GM19372 (cell line): ENCODE measurements around the gene OR4N5.
"Not testable (repeated sequence)": the region's sequence is repeated elsewhere in the genome, so short reads cannot be mapped to it uniquely, and the experiment has no call there.

Experiments
- ATAC-seq: cut with Tn5 transposase; IDR thresholded peaks from one replicate; pipeline ENCODE4 v1.9.1; 2021; ENCODE audit warnings: mild to moderate bottlenecking, low read depth, moderate library complexity; ENCODE audit not compliant: unreplicated experiment

The OR4N5 gene, protein sequence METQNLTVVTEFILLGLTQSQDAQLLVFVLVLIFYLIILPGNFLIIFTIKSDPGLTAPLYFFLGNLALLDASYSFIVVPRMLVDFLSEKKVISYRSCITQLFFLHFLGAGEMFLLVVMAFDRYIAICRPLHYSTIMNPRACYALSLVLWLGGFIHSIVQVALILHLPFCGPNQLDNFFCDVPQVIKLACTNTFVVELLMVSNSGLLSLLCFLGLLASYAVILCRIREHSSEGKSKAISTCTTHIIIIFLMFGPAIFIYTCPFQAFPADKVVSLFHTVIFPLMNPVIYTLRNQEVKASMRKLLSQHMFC

DNA sequence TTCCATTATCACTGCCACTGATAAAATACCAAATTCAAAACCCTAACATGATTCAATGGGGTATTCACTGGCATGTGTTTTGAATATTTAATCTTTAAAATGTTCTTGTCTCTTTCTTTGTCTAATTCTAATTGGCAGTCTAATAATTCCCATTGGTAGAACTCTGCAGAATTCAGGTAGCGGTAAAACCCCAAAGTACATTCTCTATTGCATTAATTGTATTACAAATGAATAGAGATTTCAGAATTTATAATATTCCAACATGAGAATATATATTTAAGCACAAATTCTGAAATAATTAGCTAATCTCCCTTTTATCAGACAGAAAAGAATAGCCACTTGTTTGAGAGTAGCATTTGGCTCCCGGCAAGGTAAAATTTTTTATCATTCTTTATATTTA, at the start of gene OR4N5:
OR4N5 (plus strand) TSS at position 301 of the 400 bp plus-strand sequence. CDS start 4,916 bp downstream, outside the sequence.
- ATAC-seq: no peak

DNA sequence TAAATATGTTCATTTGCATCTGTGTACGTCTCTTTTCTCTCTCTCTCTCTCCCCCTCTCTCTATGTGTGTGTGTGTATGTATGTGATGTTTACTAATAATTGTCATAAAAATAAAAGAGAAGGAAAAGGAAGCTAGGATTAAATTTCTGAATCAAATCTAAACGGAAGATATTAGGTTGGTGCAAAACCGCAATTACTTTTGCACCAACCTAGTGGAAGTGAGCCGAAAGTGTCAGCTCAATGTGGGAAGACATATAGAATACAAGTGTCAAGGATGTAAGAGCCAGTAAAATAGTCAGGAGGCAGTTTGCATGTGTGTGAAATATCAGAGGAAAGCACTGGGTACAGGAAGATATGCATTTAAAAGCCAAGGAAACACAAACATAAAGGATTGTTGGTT, 46.6 kb upstream of the OR4N5 start:
- ATAC-seq: no peak

DNA sequence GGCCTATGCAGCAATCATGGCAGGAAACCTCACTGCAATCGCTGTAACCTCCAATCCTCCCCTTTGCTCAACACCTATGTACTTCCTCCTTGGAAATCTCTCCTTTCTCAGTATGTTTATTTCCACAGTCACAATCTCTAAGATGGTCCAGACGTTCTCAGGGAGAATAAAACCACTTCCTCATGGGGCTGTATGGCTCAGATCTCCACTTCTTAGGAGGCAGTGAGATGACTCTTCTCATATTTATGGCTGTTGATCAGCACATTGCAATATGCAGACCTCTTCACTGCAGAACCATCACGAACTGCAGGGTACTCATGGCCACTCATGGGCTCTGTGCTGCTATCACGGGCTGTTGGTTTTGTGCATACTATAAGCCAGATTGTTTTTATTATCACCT, 45.2 kb upstream of the OR4N5 start:
- ATAC-seq: no peak

DNA sequence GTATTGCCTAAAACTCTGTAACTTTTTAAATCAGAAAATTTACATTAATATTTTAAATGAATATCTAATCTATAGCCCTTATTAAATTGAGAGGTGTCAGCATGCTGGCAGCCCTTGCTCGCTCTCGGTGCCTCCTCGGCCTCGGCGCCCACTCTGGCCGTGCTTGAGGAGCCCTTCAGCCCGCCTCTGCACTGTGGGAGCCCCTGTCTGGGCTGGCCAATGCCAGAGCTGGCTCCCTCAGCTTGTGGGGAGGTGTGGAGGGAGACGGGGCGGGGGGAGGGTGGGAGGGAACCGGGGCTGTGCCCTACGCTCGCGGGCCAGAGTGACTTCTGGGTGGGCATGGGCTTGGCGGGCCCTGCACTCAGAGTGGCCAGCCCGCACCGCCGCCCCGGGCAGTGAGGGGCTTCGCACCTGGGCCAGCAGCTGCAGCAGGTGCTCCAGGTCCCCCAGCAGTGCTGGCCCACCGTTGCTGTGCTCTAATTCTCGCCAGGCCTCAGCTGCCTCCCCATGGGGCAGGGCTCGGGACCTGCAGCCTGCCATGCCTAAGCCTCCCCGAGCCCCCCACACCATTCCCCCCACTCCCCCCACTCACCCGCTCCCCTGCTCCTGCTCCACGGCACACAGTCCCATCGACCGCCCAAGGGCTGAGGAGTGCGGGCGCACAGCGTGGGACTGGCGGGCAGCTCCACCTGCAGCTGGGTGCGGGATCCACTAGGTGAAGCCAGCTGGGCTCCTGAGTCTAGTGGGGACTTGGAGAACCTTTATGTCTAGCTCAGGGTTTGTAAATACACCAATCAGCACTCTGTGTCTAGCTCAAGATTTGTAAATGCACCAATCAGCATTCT, 39.5 kb upstream of the OR4N5 start:
- ATAC-seq: not testable (repeated sequence)

DNA sequence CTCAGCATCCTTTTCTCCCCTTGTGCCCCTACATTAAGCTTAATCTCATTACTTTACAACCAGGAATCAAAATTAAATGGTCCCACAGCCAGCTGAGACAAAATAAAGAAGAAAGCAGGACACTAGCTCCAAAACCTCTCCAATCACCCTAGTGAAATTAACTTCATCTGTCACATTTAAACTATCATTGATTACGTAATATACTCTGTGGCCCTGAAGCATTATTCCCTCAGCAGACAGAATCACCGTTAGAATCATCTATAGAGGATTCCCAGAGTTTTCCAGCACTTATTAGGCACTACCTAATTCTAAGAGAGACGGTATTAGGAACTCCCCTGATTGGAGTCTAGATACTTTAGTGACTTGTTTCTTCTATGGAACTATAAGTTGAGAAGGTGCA, 28.2 kb upstream of the OR4N5 start, which contains the start of gene OR4K17:
OR4K17 (plus strand) TSS at position 302 of the 400 bp plus-strand sequence. CDS start 6,761 bp downstream, outside the sequence.
- no peak for ATAC-seq

DNA sequence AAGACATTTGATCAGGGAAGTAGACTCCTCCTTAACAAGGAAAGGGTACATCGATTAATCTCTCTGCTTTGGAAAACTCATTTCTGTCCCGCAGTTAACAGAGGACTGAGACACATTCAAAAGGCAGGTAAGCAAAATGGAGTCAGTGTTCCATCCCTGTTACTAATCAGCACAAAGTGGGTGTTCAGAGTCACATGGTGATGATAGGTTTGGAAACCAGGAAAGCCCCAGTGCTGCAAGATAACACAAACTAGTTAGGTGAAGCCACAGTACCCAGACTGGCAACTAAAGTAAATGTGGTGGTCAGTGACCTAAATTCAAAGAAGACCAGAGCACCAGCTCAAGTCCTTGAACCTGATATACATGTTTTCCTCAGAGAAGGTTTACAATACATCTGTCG, 26.3 kb upstream of the OR4N5 start:
- ATAC-seq: no peak

DNA sequence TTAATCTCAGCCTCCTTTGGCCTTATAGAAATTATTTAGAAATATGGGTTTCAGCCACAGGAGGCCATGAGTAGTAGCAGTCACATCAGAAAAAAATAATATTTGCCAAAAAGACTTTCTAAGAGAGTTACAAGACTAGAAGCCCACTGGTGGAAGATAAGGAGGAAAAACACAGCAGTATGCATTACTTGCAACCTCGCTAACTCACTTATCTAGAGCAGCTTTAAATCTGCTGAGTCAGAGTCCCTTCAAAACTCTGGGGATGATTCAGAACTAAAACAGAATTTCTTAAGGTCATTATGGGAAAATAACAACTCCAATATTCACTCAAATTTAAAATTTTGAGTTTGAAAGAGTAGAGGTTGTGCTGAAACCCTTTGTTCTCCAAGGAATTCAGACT, 21.9 kb upstream of the OR4N5 start:
- ATAC-seq: no peak

DNA sequence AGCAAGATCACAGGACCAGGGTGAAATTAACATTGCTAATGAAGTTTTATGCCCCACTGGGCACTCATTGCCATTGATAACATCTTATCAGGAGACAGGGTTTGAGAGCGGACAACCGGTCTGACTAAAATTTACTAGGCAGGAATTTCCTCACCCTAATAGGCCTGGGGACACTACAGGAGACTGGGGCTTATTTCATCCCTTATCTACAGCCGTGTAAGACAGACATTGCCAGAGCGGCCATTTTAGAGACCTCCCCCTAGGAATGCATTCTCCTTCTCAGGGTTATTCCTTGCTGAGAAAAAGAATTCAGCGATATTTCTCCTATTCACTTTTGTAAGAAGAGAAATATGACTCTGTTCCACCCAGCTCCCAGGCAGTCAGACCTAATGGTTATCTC, 19.8 kb upstream of the OR4N5 start:
- ATAC-seq: no peak

DNA sequence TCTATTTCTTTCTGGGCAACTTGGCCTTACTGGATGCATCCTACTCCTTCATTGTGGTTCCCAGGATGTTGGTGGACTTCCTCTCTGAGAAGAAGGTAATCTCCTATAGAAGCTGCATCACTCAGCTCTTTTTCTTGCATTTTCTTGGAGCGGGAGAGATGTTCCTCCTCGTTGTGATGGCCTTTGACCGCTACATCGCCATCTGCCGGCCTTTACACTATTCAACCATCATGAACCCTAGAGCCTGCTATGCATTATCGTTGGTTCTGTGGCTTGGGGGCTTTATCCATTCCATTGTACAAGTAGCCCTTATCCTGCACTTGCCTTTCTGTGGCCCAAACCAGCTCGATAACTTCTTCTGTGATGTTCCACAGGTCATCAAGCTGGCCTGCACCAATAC, 5.3 kb downstream of the OR4N5 start:
- ATAC-seq: no peak

DNA sequence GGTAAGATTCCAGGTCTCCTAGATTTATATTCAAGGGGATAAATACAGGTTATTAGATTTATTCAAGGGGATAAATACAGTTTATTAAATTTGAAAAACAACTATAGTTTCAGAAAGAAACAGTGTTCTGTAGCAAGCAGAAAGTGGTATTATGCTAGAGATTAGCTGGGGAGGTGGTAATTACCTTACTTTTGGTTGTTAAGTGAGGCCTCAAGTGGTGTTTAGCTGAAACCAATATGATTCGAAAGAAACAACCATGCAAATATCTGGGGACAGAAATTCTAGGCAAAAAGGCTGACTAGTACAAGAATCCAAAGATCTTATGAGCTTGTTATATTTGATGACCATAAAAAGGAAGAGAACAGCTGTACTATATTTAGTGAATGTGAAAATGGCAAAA, 6.2 kb downstream of the OR4N5 start:
- no peak for ATAC-seq

DNA sequence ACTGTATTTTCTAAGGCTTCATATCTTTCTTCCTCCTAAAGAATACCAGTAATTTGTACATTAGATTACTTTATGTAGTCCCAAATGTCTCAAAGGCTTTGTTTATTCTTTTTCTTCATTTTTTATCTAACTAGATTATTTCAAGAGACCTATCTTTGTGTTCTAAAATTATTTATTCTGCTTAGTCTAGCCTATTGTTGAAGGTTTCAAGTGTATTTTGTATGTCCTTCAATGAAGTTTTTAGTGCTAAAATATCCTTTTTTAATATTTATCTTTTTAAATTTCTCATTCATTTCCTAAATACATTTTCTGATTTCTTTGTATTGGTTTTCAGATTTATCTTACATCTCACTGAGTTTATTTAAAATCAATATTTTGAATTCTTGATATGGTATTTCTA, 25.8 kb downstream of the OR4N5 start:
- ATAC-seq: no peak

DNA sequence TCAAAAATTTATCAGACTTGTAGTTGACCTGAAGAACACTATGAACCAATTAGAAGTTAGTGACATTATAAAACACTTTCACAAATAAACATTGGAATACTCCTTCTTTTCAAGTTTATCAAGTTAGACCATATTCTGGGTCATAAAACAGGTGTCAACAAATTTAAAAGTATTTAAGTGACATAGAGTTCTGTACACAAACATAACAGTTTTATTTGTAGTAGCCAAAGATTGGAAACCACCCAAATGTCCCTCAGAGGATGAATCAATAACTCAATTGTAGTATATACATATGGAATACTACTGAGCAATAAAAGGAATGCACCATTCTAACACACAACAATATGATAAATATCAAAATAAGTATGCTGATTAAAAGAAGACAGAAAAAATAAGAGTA, 28.5 kb downstream of the OR4N5 start:
- no peak for ATAC-seq

DNA sequence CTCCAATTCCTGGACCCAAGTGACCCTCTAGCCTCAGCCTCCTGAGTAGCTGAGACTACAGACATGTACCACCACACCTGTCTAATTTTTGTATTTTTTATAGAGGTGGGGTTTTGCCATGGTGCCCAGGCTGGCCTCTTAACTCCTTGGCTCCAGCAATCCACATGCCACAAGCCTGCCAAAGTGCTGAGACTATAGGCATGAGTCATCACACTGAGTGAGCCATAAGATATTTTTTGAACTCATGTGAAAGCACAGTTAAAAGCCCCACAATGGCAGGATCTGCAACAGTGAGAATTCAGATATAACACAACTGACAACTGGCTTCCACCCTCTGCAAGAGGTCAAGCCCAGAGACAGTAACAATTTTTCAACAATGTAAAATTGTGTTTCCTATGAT, 31.2 kb downstream of the OR4N5 start:
- ATAC-seq: not testable (repeated sequence)

DNA sequence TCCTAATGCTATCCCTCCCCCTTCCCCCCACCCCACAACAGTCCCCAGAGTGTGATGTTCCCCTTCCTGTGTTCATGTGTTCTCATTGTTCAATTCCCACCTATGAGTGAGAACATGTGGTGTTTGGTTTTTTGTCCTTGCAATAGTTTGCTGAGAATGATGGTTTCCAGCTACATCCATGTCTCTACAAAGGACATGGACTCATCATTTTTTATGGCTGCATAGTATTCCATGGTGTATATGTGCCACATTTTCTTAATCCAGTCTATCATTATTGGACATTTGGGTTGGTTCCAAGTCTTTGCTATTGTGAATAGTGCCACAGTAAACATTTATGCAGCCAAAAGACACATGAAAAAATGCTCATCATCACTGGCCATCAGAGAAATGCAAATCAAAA, 35.6 kb downstream of the OR4N5 start:
- ATAC-seq: not testable (repeated sequence)

DNA sequence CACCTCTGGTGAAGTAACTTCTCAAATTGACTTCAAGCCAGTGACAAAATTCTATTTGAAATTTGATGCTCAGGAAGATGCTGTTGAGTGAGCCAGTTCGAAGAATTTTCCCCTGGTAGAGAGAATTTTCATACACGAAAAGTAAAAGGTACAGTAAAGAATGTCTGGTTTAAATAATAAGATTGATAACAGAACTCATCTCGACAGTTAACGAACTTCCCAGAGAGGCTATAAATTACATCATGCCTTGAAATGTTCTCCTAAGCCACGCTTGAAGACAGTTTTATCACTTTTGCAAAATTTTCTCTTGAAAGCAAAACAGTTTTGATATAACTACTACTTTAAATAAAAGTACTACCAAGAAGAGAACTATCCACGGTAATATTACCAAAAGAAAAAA, 37.7 kb downstream of the OR4N5 start:
- ATAC-seq: no peak

DNA sequence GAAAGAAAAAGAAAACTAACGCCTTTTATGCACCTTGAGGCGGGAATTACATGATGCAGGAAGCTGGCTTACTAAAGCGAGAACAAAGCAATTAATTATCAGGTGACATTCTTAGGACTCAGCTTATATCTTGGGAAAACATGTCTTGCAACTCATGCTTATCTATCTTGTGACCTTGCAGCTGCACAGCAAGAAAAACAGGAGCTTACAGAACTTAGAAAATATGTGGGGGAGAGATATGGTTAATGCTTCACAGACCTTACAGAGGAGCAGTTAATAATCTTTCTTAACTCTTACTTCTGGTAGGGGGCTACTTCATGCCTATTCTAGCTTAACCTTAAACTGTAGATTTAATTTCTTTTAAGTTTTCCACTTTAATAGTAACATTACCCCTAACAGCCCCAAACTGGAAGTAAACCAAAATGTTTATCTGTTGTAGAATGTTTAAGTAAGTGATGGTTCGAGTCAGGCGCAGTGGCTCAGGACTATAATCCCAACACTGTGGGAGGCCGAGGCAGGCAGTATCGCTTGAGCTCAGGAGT, 38.9 kb downstream of the OR4N5 start:
- no peak for ATAC-seq

DNA sequence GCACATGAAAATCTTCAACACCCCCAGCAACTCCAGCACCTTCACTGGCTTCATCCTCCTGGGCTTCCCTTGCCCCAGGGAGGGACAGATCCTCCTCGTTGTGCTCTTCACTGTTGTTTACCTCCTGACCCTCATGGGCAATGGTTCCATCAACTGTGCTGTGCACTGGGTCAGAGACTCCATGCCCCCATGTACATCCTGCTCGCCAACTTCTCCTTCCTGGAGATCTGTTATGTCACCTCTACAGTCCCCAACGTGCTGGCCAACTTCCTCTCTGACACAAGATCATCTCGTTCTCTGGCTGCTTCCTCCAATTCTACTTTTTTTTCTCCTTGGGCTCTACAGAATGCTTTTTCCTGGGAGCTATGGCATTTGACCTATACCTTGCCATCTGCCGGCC, 40.6 kb downstream of the OR4N5 start:
- ATAC-seq: no peak

DNA sequence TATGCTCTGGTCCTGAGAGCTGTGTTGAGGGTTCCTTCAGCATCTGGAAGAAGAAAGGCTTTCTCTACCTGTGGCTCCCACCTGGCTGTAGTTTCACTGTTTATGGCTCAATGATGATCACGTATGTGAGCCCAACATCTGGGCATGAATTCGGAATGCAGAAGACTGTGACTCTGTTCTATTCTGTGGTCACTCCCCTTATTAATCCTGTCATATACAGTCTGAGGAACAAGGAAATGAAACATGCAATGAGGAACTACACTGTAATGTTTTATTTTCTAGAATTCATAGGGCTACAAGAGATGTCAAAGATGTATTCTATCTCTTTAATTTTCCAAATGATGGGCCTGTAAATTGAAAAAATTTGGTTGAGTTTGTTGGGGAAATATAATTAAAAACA, 41.3 kb downstream of the OR4N5 start:
- ATAC-seq: no peak

DNA sequence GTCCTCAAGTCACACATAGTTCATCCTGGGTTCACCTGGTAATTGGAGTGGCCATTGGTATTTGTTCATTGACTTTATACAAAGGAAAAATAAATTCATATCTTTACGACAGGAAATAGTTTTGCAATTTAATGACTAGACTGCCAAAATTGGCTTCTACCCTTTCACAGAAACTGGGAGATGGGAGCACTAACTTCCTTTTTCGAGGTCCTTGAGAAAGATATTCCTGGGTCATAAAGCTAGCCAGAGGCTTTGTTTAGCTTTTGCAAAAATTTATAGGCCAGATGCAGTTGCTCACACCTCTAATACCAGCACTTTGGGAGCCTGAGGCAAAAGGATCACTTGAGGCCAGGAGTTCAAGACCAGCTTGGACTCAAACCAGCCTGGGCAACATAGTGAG, 41.9 kb downstream of the OR4N5 start:
- no peak for ATAC-seq

DNA sequence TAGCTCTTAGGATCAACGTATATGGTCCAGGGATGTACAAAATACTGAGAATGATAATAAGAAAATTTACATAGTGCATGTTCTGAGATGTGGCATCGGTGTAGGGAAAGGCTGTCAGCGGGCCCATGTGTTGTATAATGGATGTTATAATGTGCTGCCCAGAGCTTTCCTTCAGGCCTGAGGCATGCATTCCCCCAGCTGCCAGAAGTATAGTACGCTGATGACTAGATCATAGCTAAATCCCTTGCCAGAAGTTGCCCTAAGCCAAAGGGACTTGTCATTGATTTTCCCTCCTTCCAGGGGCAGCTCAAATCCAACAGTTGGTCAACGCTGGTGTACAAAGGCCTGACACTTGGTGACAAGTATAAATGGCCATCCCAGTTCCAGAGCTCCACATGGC, 45.6 kb downstream of the OR4N5 start:
- ATAC-seq: no peak

DNA sequence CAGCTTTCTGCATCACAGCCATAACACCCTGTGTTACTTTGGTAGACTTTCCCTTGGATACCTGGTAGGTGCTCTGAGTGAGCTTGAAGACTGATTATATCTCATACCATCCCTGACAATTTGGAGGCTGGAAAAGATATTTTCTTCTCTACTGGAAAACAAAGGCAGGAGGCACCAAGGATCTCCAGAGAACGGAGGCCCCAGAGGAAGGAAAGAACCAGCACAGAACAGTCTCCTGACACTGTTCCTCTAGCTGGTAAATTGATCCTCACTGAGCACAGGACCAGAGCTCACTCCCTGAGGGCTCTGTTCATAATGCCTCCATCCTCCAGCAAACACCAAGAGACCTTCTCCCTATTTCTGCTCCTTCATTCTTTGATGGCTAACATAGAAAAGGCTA, 52.0 kb downstream of the OR4N5 start, which contains the start of gene OR11G2:
OR11G2 (plus strand) TSS at position 301 of the 400 bp plus-strand sequence. CDS start 6,542 bp downstream, outside the sequence.
- no peak for ATAC-seq
